Muscle layer of duodenum (tissue), 2 donors: ENCODE measurements around the gene PARP16.
"Not testable (repeated sequence)": the region's sequence is repeated elsewhere in the genome, so short reads cannot be mapped to it uniquely, and the experiment has no call there.

Experiments
- H3K27ac ChIP-seq: one replicate; pipeline ENCODE4 v1.7.0; 2013; ENCODE audit warnings: mild to moderate bottlenecking, low read length
- H3K27me3 ChIP-seq: one replicate; pipeline ENCODE4 v1.7.0; 2013; ENCODE audit warnings: low read depth, mild to moderate bottlenecking, control low read depth, low read length
- H3K36me3 ChIP-seq, 2 donors: one replicate each; pipeline ENCODE4 v1.7.0; 2013; ENCODE audit warnings: low read length in 2 of 2, control low read depth in 1 of 2, mild to moderate bottlenecking in 1 of 2; ENCODE audit not compliant: insufficient read depth in 2 of 2, control insufficient read depth in 1 of 2
- H3K4me1 ChIP-seq, 2 donors: one replicate each; pipeline ENCODE4 v1.7.0; 2013; ENCODE audit warnings: low read length in 2 of 2, mild to moderate bottlenecking in 2 of 2, control low read depth in 1 of 2, moderate library complexity in 1 of 2; ENCODE audit not compliant: insufficient read depth in 2 of 2, control insufficient read depth in 1 of 2
- H3K4me3 ChIP-seq, 2 donors: one replicate each; pipeline ENCODE4 v1.7.0; 2013; ENCODE audit warnings: low read length in 2 of 2, low read depth in 1 of 2, mild to moderate bottlenecking in 1 of 2
- H3K9me3 ChIP-seq, 2 donors: one replicate each; pipeline ENCODE4 v1.7.0; 2013; ENCODE audit warnings: low read length in 2 of 2, control low read depth in 1 of 2, mild to moderate bottlenecking in 1 of 2; ENCODE audit not compliant: control insufficient read depth in 1 of 2
- donor health status: healthy.

PARP16 gene

GRCh38 chr15:65290228-65290627, 3.5 kb upstream of the PARP16 start:
- Histone ChIP-seq H3K4me1 (peaks cover 3 to 10% of the 10 kb centered on the region in 2 donors), H3K9me3 (no peaks in the 10 kb centered on the region), H3K27ac (no peak overlapping the region), H3K36me3 (no peaks in the 10 kb centered on the region), H3K27me3 (no peaks in the 10 kb centered on the region), H3K4me3 (no peak overlapping the region)

GRCh38 chr15:65289261-65289854, 2.7 kb upstream of the PARP16 start:
- Histone ChIP-seq H3K36me3 (no peaks in the 10 kb centered on the region), H3K9me3 (no peaks in the 10 kb centered on the region), H3K4me1 (peaks cover 3 to 16% of the 10 kb centered on the region in 2 donors)

GRCh38 chr15:65287520-65287855, 805 bp upstream of the PARP16 start:
- H3K27me3 ChIP-seq = no peaks in the 10 kb centered on the region
- H3K9me3 ChIP-seq = no peaks in the 10 kb centered on the region
- H3K36me3 ChIP-seq = no peaks in the 10 kb centered on the region
- H3K4me1 ChIP-seq = peaks cover 3 to 16% of the 10 kb centered on the region in 2 donors
- H3K27ac ChIP-seq = no peak overlapping the region
- H3K4me3 ChIP-seq = peak overlapping the region in 1 of 2 donors; percentile 83

More at GRCh38 chr15:65289261-65289854, 2.7 kb upstream of the PARP16 start:
- Histone ChIP-seq H3K27ac (no peak overlapping the region), H3K4me3 (no peak overlapping the region), H3K27me3 (no peaks in the 10 kb centered on the region)

- Histone ChIP-seq H3K9me3 (no peaks in the 10 kb centered on the region), H3K27ac (peak overlapping the region; percentile 14), H3K36me3 (no peaks in the 10 kb centered on the region), H3K4me3 (peak overlapping the region; percentile 72 to 83), H3K4me1 (peaks cover 3 to 16% of the 10 kb centered on the region in 2 donors), H3K27me3 (no peaks in the 10 kb centered on the region)
Observed at GRCh38 chr15:65286069-65286703, 497 bp downstream of the PARP16 start.

- H3K36me3 ChIP-seq = no peaks in the 10 kb centered on the region
- H3K4me1 ChIP-seq = peaks cover 3 to 16% of the 10 kb centered on the region in 2 donors
- peak overlapping the region; percentile 72 to 83 for H3K4me3 ChIP-seq
- H3K9me3 ChIP-seq = no peaks in the 10 kb centered on the region
- H3K27ac ChIP-seq = peak overlapping the region; percentile 14
- no peaks in the 10 kb centered on the region for H3K27me3 ChIP-seq
Observed at GRCh38 chr15:65285291-65286068, 1.2 kb downstream of the PARP16 start.

GRCh38 chr15:65278480-65278879, 8.2 kb downstream of the PARP16 start:
- H3K9me3 ChIP-seq = no peaks in the 10 kb centered on the region
- no peak overlapping the region for H3K4me3 ChIP-seq
- no peaks in the 10 kb centered on the region for H3K27me3 ChIP-seq

GRCh38 chr15:65277015-65277414, 9.7 kb downstream of the PARP16 start:
- Histone ChIP-seq H3K27ac (no peak overlapping the region), H3K27me3 (no peaks in the 10 kb centered on the region), H3K4me3 (no peak overlapping the region), H3K36me3 (no peaks in the 10 kb centered on the region), H3K4me1 (no peaks in the 10 kb centered on the region), H3K9me3 (no peaks in the 10 kb centered on the region)

More at GRCh38 chr15:65278480-65278879, 8.2 kb downstream of the PARP16 start:
- Histone ChIP-seq H3K36me3 (no peaks in the 10 kb centered on the region), H3K27ac (no peak overlapping the region), H3K4me1 (no peaks in the 10 kb centered on the region)

- Histone ChIP-seq H3K27ac (no peak overlapping the region), H3K36me3 (no peaks in the 10 kb centered on the region), H3K4me1 (peaks cover 0 to 3% of the 10 kb centered on the region in 2 donors), H3K4me3 (no peak overlapping the region), H3K27me3 (no peaks in the 10 kb centered on the region), H3K9me3 (no peaks in the 10 kb centered on the region)
Observed at GRCh38 chr15:65275728-65276126, 11.0 kb downstream of the PARP16 start.

GRCh38 chr15:65275104-65275727, 11.5 kb downstream of the PARP16 start:
- no peaks in the 10 kb centered on the region for H3K36me3 ChIP-seq
- H3K9me3 ChIP-seq = no peaks in the 10 kb centered on the region
- no peaks in the 10 kb centered on the region for H3K27me3 ChIP-seq
- no peak overlapping the region for H3K27ac ChIP-seq
- H3K4me1 ChIP-seq = peaks cover 0 to 8% of the 10 kb centered on the region in 2 donors
- H3K4me3 ChIP-seq = no peak overlapping the region

- not testable (repeated sequence) for H3K27me3 ChIP-seq, H3K27ac ChIP-seq, H3K9me3 ChIP-seq, H3K4me3 ChIP-seq
- H3K36me3 ChIP-seq = peaks cover 0 to 10% of the 10 kb centered on the region in 2 donors
- peaks cover 0 to 13% of the 10 kb centered on the region in 2 donors for H3K4me1 ChIP-seq
Observed at GRCh38 chr15:65270811-65271545, 15.7 kb downstream of the PARP16 start.
